Measurements from ENCODE around the gene C22orf39. TPM values are rescaled to one million over a fixed set of nuclear protein-coding genes. Genes with fewer than 3 reads are reported as not detected.

The C22orf39 gene
- total and polyA plus RNA-seq, 10 of the 15 experiments (the other 5 are each of a cell fraction or from before 2014, with no cell fraction given) = 6.7 to 47.0 (median 26.5) TPM

GRCh38 chr22:19478901-19479354 is 31.4 kb upstream of the C22orf39 start, which contains the start of gene UFD1 (continued):
- peak; percentile 48; the same call in 1 of the 2 replicates for TF ChIP-seq NKRF (conservative IDR thresholded peaks at IDR 0.05)
- no peak for TF ChIP-seq ZSCAN29 (IDR thresholded peaks at IDR 0.05)
- TF ChIP-seq HDAC6 (IDR thresholded peaks at IDR 0.05; ENCODE audit: unreplicated experiment) = no peak
- TF ChIP-seq GABPA (IDR thresholded peaks at IDR 0.05; ENCODE audit: low read depth) = peak; percentile 88
- TF ChIP-seq JUNB (IDR thresholded peaks at IDR 0.05) = no peak
- no peak for TF ChIP-seq MLLT1 (IDR thresholded peaks at IDR 0.05)
- no peak for TF ChIP-seq ETV6 (conservative IDR thresholded peaks at IDR 0.05 in 1 of 2, IDR thresholded peaks at IDR 0.05 in 1 of 2; ENCODE audit: borderline replicate concordance in 1 of 2, low read depth in 1 of 2)
- no peak for TF ChIP-seq ESRRA (IDR thresholded peaks at IDR 0.05; ENCODE audit: low read length)
- TF ChIP-seq E2F8 (IDR thresholded peaks at IDR 0.05; ENCODE audit: low read depth, partially characterized antibody) = no peak
- TF ChIP-seq RCOR1 (conservative IDR thresholded peaks at IDR 0.05; ENCODE audit: low read depth, low read length) = no peak
- no peak for TF ChIP-seq EZH2 (IDR thresholded peaks at IDR 0.05; ENCODE audit: borderline replicate concordance, control insufficient read depth, low read depth, low read length)
- no peak for TF ChIP-seq KAT2A (conservative IDR thresholded peaks at IDR 0.05; ENCODE audit: control insufficient read depth, low read depth, low read length)
- TF ChIP-seq POLR2AphosphoS2 (IDR thresholded peaks at IDR 0.05; ENCODE audit: low read depth, low read length) = no peak
- TF ChIP-seq ASH2L (IDR thresholded peaks at IDR 0.05; ENCODE audit: borderline replicate concordance, low read depth) = no peak
- no peak for TF ChIP-seq NFXL1 (IDR thresholded peaks at IDR 0.05; ENCODE audit: borderline replicate concordance)
- TF ChIP-seq TCF7 (IDR thresholded peaks at IDR 0.05; ENCODE audit: borderline replicate concordance) = no peak
- TF ChIP-seq ZNF24 (IDR thresholded peaks at IDR 0.05) = no peak
- TF ChIP-seq FOXM1 (IDR thresholded peaks at IDR 0.05; ENCODE audit: low read depth, low read length) = no peak; the same call in 1 of the 2 replicates
- TF ChIP-seq RAD21 (IDR thresholded peaks at IDR 0.05; ENCODE audit: insufficient read depth, low read depth, low read length) = no peak
- no peak for TF ChIP-seq MAX (IDR thresholded peaks at IDR 0.05; ENCODE audit: low read depth, low read length)
- no peak for TF ChIP-seq HCFC1 (IDR thresholded peaks at IDR 0.05; ENCODE audit: low read length)
- no peak for TF ChIP-seq ZBTB4 (CRISPR knock-in tag; IDR thresholded peaks at IDR 0.05)
